Hematopoietic multipotent progenitor cell treated with erythropoietin and hydrocortisone succinate and interleukin-3 and kit ligand, for 4 days (in vitro differentiated cells): ENCODE results near the gene GLCE.
A peak's percentile ranks its signal among the peaks of the same experiment; 100 is the strongest.
"Not testable (repeated sequence)": the region's sequence is repeated elsewhere in the genome, so short reads cannot be mapped to it uniquely, and the experiment has no call there.

Source experiments
- DNase-seq: peaks from one replicate; pipeline ENCODE4 v3.0.0-alpha.2; 2015

GLCE gene

DNA sequence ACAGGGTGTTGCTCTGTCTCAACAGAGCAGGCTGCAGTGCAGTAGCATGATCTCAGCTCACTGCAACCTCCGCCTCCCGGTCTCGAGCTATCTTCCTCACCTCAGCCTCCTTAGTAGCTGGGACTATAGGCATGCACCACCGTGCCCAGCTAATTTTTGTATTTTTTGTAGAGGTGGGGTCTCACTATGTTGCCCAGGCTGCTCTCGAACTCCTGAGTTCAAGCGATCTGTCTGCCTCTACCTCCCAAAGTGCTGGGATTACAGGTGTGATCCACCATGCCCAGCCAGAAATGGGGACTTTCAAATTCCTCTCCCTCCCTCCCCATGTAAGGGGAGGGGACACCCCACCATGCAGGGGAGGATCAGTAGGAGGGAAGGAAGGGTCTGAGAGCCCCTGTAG lies 141.7 kb downstream of the GLCE start:
- not testable (repeated sequence) for DNase-seq

DNA sequence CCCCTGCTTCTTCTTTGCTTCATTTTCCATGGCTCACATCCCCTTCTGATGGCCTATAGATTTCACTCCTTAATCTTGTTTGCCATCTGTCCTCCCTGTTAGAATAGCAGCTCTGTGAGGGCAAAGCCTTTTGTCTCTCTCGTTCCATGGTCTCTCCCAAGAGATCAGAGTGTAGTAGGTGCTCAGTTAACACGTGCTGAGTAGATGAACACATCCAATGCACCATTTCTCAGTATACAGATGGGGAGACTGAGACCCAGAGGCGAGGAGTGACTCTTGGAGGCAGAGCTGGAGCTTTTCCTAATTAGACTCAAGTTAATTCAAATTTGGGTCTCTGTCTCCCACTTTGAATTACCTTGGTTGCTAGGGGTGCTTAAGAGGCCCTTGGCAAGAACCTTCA lies 142.5 kb downstream of the GLCE start:
- no peak for DNase-seq

GRCh38 chr15:69303337-69304181 lies 143.1 kb downstream of the GLCE start:
- peak; percentile 31 for DNase-seq

DNA sequence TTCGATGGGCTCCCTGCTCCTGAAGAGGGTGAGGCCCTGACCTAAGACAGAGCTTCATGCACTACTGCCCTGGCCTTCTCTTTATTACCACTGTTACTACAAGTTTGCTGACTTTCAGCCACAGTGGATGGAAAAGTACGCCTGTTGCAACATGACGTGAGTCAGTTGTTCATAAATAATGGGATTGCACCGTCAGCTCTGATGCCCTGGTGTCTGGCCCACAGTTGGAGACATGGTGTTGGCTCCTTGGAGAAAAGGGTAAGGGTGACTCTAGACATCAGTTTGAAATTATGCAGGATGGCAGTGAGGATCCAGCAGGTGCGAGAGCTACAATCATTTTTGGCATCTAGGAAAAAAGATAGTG lies 143.7 kb downstream of the GLCE start:
- no peak for DNase-seq

DNA sequence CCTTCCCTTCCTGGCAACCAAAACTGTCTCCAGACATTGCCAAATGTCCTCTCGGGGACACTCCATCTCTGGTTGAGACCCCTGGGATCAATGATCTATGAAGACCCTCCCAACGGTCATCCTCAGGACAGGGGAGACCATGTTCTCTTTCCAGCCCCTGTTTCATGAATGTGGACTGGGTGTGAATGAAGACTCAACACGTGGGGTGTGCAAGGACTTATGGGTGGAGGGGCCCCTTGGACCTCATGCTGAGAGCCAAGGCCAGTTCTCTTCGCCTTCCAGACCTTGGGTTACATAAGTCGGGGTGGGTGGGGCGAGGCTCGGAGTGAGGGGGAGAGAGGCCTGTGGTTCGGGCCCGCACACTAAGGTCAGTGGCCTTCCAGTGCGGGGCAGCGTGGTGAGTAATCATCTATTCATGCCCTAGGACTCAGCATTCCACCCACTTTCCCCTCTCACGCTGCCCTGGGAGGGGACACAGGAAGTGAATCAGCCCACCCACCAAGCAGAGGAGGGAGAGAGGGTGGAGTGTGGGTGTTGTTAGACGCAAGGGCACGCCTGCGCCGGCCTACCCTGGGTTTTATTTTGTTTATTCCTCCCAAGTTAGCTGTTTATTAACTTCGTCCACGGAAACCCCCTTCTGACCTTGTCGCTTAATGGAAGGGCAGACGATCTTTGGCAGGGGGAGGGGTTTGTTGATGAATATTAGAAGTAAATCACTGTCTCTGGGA lies 144.9 kb downstream of the GLCE start:
- DNase-seq = no peak

DNA sequence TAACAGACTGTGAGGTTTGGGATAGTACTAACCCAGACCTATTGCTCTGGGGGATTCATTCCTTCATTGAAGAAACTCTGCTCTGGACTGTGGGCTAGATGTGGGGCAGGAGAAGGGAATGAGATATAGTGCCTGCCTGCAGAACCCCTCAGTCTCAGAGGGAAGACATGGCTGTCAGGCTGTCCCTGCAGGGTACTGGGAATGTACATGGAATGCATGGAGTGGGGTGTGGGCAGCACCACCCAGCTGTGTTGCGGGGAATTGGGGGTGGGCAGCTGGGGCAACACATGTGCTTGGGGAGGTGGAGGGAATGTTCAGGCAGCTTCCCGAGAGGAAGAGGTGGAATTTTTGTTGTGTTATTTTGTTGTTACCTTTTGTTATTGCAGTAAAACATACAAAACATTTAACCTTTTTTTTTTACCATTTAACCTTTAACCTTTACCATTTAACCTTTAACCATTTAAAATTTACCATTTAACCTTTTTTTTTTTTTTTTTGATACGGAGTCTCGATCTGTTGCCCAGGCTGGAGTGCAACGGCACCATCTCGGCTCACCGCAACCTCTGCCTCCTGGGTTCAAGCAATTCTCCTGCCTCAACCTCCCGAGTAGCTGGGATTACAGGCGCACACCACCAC lies 145.6 kb downstream of the GLCE start:
- no peak for DNase-seq

DNA sequence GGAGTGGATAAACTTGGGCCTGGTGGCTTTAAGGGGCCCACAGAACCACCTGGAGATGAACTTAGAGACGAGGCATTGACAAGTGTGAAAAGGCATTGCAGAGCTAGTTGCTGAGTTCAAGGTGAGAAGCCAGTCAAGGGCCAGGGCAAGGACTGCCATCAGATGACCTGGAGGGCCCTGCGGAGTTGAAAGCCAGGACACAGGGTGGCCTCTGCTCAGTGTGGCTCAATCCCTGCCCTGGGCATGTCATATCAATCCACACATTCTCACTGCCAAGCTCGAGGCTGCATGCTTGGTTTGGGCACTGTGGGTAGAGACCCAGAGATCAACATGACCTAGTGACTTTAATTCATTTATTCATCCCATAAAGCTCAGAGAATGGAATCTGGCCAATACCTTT lies 147.5 kb downstream of the GLCE start:
- DNase-seq = no peak

DNA sequence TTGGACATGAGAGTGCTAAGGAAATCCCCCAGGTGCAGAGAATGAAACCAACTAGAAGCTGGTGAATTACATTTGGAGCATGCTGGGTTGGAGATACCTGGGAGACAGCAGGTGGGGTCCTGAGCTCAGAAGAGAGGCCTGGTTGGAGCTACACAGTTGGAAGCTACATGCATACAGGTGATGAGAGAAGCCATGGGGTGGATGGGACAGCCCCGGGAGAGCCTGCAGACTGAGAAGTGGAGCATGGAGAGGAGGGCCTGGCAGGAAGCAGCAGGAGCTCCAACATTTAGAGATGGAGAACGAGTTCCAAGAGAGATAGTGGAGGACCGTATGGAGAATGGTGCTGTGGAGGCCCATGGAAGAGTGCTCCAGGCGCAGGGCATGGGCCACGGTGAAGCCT lies 148.5 kb downstream of the GLCE start:
- DNase-seq = no peak

DNA sequence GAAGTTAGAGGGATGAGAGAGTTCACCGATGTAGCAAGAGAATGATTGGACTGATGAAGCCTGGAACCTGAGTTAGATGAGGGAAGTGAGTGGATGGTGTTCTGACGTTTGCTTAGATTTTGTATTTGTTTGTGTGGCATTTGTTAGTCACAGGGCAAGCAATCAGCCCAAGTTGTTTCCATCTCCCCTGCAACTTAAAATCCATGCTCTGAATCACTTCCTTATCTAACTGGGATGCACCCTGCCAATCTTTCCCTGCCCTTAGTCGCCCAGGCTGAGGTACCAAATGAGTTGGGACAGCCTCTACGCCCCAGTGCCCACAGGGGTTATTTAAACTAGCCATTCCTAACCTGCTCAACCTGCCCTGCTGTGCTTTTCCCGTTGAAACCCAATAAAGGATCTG lies 150.9 kb downstream of the GLCE start:
- DNase-seq = no peak

GRCh38 chr15:69313432-69314000 lies 153.1 kb downstream of the GLCE start:
- DNase-seq = peak; percentile 51

- DNase-seq = no peak
Measured at GRCh38 chr15:69314131-69314530, 153.7 kb downstream of the GLCE start.

GRCh38 chr15:69314736-69315135 lies 154.3 kb downstream of the GLCE start:
- no peak for DNase-seq

DNA sequence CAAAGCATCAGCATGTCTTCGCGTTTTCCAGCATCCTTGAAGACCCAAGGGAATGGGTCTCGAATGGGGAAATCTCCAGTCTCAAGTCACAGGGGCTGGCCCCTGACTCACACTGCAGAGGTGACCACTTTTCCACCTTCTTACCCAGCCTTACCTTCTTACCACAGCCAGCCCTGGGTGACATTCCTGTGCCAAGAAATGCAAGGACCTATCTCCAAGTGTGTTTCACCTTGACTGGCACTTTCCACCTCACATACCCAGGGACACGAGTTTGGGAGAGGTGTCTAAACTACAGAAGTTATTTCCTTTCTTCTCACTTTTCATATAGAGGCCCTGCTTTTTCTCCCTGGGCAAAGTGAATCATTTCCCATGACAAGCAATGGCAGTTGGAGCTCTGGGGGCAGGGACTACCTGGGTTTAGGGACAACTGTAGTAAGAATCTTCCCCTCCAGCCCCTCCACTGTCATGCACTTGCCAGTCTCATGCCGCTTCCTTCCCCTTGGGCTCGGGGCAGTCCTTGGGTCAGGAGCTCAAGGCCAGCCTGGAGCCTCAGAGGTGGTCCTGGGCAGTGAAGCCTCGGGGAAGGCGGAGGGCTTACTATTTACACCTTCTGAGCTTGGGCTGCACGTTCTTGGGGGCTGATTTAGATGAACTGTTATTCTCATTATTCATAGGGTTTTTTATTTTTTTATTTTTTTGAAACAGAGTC lies 155.1 kb downstream of the GLCE start:
- DNase-seq = no peak

GRCh38 chr15:69316291-69316690 lies 155.9 kb downstream of the GLCE start:
- peak; percentile 26 for DNase-seq

GRCh38 chr15:69317392-69317841 lies 157.0 kb downstream of the GLCE start:
- DNase-seq = no peak

- DNase-seq = no peak
Measured at GRCh38 chr15:69318033-69318432, 157.6 kb downstream of the GLCE start.

DNA sequence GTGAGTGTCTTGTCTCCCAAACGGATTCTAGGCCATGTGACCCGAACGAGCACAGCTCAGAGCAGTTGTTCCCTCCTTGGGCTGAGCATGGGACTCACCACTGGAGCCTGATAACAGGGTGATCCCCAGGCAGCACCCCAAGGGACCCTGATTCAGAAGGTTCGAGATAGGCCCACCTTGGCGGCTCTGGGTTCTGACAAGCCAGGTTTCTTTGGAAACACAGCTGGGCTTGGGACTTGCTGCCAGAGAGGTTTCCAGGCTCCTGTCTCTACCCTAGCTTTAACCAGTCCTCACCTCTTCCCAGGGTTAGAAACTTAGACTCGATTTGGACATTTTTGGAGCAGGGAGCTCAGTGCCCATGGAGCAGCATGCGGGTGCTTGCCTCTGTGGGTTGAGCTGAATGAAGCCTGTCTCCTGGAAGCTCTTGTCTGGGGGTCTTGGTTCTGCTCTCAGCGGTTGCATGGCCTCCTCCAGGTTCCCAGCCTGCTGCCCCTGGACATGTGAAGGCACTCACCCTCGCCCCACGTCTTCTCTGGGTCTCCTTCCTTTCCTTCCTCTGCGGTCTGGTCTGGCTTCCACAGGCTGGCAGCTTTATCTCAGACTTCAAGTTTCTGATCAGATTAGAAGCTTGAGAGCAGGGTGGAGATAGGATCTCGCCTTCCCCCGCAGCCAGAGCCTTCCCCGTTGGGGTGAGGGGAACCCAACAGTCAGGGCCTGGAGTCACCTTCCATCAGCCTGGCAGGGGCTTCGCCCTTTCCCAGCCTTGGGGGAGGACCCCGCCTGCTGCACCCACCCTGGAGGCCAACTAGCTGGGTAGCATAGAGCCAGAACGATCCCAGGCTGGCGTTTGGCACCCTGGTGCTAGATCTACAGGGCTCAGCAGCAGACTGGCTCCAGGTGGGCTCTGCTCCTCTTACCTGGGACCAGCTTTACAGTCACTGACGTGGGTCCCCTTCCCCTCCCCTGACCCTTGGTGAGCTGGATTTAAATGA lies 159.2 kb downstream of the GLCE start:
- peak; percentile 83 for DNase-seq

DNA sequence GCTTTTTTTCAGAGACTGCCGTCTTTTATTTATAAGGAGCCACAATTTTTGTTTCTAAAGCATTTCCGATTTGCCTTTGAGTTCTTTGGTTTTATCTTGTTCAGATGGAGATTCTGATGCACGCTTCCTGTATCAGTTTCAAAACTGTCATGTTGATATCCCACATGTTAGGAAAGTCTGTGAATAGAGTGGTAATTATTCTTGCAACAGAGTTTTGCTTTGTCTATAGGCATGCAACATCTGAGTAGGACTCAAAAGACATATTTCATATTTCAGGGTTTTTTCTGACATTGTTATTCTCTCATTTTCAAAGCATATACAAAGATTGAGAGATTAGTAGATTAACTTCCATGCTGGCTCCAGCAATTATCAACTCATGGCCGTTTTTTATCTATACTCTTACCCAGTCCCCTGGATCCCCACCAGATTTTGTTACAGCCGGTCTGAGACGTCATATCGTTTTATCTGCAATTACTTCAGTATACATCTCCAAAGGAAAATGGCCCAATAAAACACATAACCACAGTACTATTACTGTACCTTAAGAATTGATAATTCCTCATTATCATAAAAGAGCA lies 160.6 kb downstream of the GLCE start:
- DNase-seq = peak; percentile 83
